Activated naive CD4-positive, alpha-beta T cell treated with anti-CD3 and anti-CD28 coated beads, Interleukin-2, amount 50 U/mL, for 72 hours (primary cell): ENCODE measurements around the gene OSMR. TPM values are rescaled to one million over a fixed set of nuclear protein-coding genes. Genes with fewer than 3 reads are reported as not detected.

Experiments
- ATAC-seq, 2 donors: fragments of 150-1000 bp; cut with Tn5 transposase; 2 replicates each; pipeline ENCODE4 v1.10.0; 2021; ENCODE audit warnings: mild to moderate bottlenecking in 2 of 2, moderate library complexity in 2 of 2
- DNase-seq, 2 donors: peaks; one replicate each; pipeline ENCODE4 v3.0.0; 2021 to 2022; ENCODE audit warnings: low spot score in 2 of 2
- H3K27ac Mint-ChIP-seq, 2 donors: one replicate each; pipeline ENCODE4 v1.8.0; 2022; ENCODE audit warnings: mild to moderate bottlenecking in 2 of 2, mixed read lengths in 2 of 2
- H3K36me3 Mint-ChIP-seq, 2 donors: one replicate each; pipeline ENCODE4 v1.8.0; 2022; ENCODE audit warnings: mixed read lengths in 2 of 2
- H3K9me3 Mint-ChIP-seq, 2 donors: one replicate each; pipeline ENCODE4 v1.8.0; 2022; ENCODE audit warnings: mixed read lengths in 2 of 2
- total RNA-seq, 2 donors: library from RNA; stranded (reverse); gene quantifications; one replicate each; pipeline ENCODE4 v1.2.3, GENCODE V29; 2022

The OSMR gene
- total RNA-seq: under 1 TPM in 1 of 2 donors, not detected in 1; 0.39 TPM

DNA sequence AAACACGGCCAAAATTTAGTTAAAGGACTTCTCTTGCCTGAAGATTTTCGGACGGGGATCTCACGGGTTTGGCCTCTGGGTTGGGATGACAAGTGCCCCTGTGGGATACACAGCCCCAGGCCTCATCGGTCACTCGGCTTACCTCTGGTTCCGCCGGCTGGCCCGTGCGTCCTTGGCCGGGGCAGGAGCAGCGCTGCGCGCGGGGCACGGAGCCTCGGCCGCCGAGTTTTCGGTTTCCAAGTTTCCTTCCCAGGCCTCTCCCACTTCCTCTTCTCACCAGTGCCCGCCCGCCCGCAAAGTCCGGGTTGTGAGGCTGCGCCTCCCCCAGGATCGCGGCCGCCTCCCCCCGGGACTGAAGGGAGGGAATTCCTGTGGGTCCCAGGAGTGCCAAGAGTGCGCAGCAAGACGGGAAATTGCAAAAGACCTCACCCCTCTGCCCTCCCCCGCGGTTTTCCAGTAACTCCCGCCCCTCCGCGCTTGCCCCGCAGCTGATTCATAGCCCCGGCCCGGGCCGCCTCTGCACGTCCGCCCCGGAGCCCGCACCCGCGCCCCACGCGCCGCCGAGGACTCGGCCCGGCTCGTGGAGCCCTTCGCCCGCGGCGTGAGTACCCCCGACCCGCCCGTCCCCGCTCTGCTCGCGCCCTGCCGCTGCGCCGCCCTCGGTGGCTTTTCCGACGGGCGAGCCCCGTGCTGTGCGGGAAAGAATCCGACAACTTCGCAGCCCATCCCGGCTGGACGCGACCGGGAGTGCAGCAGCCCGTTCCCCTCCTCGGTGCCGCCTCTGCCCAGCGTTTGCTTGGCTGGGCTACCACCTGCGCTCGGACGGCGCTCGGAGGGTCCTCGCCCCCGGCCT, at the start of gene OSMR:
OSMR (plus strand) TSS at position 487 of the 853 bp plus-strand sequence. CDS start 23,033 bp downstream, outside the sequence.
- no peak within 1 kb of the TSS for H3K27ac Mint-ChIP-seq
- H3K36me3 Mint-ChIP-seq: peaks cover 0 to 6% of the 10 kb centered on the region in 2 donors
- H3K9me3 Mint-ChIP-seq: no peaks in the 10 kb centered on the region
- ATAC-seq (peak; percentile 64 to 77), DNase-seq (peak in 1 of 2 donors; percentile 31)

DNA sequence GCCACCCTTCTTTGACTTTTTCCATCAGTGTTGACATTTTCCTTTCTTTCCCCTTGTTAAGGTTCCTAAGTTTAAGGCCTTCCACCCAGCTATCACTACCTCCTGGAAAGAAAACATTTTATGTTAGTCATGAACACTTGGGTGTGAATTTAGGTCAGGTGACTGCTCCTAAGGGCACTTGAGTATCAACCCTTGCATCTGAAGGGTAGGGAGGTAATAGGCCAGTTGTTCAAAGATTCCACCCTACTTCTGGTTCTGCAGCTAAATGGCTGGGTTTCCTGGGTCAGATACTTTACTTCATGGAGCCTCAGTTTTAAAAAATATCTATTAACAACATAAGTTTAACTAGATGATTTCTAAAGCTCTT, 49.1 kb upstream of the OSMR start:
- Mint-ChIP-seq H3K36me3 (no peaks in the 10 kb centered on the region), H3K27ac (no peak overlapping the region), H3K9me3 (no peaks in the 10 kb centered on the region)
- DNase-seq: no peak
- peak in 1 of 2 donors; percentile 26 for ATAC-seq

DNA sequence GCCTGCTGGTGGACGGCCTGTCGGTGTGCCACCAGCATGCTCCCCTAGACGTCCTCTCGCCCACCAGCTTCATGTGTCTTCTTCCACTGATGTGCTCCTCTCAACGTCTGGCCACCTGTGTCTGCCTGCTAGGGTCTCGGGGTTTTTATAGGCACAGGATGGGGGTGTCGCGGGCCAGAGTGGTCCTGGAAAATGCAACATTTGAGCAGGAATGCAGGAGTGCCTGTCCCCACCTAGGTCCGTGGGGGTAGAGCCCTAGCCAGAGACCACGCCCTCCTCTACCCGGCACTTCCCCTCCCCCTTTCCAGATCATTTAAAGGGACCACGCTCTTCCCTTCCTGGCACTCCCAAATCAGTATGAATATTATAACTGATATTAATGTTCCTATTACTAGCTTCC, 48.0 kb upstream of the OSMR start:
- Mint-ChIP-seq H3K27ac (no peak overlapping the region), H3K9me3 (no peaks in the 10 kb centered on the region), H3K36me3 (no peaks in the 10 kb centered on the region)
- ATAC-seq (no peak), DNase-seq (no peak)

DNA sequence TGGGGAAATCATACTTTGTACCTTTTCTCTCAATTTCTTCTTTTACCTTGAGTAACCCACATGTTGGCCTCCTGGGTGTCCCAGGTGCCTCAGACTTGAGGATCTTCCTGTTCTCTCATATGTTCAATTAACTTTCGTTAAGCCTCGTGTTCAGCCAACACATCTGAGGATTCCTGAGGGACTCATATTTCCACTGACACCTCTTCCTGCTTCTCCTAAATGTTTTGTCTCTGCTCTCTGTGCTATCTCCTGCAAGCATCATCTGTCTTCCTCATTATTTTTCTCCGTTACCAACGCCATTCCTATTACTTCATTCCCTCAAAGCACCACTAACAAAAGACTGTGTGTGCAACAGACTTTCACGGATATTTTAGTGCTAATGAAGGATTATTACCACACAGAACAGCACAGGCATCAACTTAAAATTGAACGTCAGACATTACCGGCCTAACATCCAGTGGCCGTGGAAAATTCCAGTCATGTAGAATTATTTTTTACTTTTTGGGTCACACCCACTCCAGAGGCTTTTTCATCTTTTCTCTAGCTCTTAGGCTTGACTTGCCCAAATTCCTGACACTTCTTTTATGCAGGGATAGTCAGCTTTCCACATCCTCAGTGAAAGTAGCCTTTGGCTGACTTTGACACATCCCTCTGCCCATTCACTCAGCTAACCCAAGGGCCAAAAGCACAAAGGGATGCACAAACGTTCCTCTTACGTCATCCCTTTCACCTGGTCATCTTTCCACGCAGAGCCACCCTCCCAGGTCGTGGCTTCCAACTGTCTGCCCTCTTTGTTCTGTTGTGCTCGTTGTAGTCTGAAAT, 46.0 kb upstream of the OSMR start:
- Mint-ChIP-seq H3K36me3 (no peaks in the 10 kb centered on the region), H3K27ac (no peak overlapping the region), H3K9me3 (no peaks in the 10 kb centered on the region)
- DNase-seq (no peak), ATAC-seq (no peak)

DNA sequence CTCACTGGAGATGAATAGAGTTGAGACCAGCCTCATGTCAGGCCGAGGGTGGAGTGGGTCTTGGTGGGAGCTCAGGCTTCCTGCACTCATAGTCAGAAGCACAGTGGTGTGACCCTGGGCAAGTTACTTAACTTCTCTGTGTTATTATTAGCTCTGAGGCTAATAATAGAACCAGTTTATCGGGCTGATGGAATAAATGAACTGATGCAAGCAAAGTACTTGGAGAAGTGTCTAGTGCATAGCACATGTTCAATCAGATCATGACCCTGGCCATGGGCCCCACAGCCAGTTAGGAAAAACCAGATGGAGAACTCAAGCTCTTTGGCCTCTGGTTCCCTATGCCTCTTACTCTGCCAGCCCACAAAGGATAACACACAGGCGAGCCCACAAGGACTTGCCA, 45.3 kb upstream of the OSMR start:
- Mint-ChIP-seq H3K27ac (no peak overlapping the region), H3K9me3 (no peaks in the 10 kb centered on the region), H3K36me3 (no peaks in the 10 kb centered on the region)
- DNase-seq (no peak), ATAC-seq (no peak)

DNA sequence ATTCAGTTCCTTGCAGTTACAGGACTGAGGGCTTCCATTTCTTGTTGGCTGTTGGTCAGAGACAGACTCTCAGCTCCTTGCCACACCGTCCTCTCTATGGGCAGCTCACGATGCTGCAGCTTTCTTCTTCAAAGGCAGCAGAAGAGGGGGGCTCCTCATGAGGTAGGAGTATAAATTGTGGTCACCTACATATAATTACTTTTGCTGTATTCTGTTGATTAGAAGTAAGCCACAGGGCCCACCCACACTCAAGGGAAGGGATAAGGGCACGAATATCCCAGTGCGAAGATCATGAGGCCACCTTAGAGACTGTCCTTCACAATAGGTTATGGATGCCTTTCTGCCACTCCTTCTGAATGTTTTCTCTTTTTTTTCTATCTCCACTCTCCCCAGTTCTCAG, 43.7 kb upstream of the OSMR start:
- ATAC-seq: no peak
- Mint-ChIP-seq H3K27ac (no peak overlapping the region), H3K36me3 (peaks cover 0 to 6% of the 10 kb centered on the region in 2 donors), H3K9me3 (no peaks in the 10 kb centered on the region)
- DNase-seq: no peak

DNA sequence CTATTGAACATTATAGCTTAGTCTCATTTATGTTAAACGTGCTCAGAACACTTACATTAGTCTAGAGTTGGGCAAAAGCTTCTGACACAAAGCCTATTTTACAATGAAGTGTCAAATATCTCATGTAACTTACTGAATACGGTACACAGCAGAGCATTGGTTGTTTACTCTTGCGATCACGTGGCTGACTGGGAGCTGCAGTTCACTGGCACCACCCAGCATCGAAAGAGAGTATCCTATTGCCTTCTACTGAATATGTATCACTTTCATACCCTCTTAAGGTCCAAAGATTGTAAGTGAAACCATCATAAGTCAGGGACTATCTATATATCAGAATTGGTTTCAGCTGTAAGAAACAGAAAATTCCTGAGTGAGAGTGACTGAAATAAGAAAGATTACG, 42.6 kb upstream of the OSMR start:
- DNase-seq: no peak
- Mint-ChIP-seq H3K36me3 (peaks cover 0 to 8% of the 10 kb centered on the region in 2 donors), H3K9me3 (no peaks in the 10 kb centered on the region), H3K27ac (no peak overlapping the region)
- no peak for ATAC-seq

DNA sequence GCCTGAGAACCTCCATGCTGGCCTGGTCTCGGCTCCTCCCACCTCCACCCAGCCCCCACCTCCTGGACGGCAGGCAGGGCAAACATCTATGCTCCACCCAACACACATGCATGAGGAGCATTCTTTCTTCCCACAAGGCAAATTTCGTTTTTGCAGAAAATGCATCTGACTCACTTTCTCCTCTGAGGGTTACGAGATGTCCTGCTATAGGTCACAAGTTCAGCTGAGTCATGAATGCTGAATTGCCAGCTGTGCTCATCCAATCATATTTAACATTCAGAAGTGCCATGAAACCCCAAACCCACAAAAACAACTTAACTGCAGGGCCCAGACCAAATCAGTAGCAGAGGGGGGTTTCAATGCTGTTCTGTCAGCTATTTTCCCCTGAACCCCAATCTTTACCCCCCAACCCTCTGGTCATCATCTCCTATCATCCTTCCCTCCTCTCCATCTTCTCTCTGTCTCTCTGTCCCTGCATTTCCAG, 39.0 kb upstream of the OSMR start:
- Mint-ChIP-seq H3K9me3 (no peaks in the 10 kb centered on the region), H3K36me3 (peaks cover 0 to 8% of the 10 kb centered on the region in 2 donors), H3K27ac (no peak overlapping the region)
- ATAC-seq (peak; percentile 36 to 78), DNase-seq (peak in 1 of 2 donors; percentile 32)

DNA sequence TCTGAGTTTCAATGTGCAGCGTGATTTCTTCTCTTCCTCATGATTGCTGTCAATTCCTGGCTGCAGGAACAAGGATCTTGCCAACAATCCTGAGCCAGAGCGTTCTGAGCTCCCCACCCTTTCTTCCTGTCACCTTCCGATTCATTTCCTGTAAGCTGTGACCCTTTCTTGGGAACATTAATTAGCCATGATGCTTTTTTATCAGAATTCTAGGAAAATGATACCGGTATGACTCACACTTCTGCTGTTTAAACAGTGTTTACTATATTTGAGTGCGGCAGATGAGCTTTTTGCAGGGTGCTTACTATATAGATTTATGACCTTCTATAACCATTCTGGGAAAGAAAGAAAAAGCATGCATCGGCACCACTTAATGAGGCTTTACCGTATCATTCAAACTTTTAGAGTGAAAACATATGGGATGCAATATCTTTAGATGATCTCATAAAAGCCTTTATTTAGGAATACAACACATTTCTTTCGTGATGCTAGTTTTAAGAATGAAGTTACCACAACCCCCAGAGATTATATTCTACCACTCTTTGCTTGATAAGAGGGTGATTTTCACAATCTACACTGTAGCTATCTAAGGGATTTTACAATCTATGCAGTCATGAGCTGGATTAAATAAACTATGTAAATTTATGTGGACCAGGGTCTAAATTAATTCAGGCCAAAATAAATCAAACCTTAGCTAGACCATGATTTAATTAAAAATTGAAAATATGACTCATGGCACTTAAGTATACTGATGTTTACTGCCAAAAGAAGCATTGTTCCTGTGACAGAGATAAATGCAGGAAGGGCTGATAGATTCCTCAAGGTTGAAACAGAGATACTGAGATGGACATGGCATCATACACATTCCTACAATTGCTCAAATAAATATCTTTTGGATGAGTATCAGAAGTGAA, 38.0 kb upstream of the OSMR start:
- no peak overlapping the region for H3K27ac Mint-ChIP-seq
- ATAC-seq: no peak
- no peaks in the 10 kb centered on the region for H3K9me3 Mint-ChIP-seq
- no peak for DNase-seq
- H3K36me3 Mint-ChIP-seq: peaks cover 0 to 8% of the 10 kb centered on the region in 2 donors

DNA sequence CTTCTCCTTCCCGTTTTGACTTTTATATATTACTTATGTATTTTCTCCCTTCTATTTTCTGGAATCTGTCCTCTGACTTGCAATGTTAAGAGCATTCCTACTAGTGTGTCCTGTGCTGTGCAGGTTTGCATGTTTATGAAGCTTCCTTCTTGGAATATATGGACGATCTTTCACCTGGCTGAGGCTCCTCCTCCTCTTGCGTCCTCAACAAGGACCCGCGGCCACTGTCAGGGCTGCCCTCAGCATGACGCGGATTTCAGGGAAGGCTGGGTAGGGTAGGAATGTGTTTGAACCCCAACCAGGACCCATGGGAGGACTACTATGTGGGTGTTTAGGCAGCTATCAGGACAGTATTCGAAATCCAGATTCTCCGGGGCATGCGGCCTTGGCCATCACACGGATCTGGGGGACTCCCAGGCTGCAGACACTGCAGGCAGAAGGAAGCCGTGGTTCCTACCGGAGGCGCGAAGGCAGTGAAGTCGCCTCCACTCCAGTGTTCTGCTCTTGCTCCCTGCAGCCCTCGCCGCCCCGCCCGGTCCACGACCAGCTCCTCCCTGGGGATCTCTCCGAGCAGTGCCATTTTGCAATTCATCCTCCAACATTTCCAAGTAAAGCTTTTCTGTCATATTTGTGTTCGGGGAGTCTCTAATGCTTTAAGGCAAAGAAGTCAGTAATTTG, 37.0 kb upstream of the OSMR start:
- DNase-seq: no peak
- H3K36me3 Mint-ChIP-seq: peaks cover 0 to 8% of the 10 kb centered on the region in 2 donors
- H3K9me3 Mint-ChIP-seq: no peaks in the 10 kb centered on the region
- peak overlapping the region in 1 of 2 donors; percentile 41 for H3K27ac Mint-ChIP-seq
- ATAC-seq: no peak

DNA sequence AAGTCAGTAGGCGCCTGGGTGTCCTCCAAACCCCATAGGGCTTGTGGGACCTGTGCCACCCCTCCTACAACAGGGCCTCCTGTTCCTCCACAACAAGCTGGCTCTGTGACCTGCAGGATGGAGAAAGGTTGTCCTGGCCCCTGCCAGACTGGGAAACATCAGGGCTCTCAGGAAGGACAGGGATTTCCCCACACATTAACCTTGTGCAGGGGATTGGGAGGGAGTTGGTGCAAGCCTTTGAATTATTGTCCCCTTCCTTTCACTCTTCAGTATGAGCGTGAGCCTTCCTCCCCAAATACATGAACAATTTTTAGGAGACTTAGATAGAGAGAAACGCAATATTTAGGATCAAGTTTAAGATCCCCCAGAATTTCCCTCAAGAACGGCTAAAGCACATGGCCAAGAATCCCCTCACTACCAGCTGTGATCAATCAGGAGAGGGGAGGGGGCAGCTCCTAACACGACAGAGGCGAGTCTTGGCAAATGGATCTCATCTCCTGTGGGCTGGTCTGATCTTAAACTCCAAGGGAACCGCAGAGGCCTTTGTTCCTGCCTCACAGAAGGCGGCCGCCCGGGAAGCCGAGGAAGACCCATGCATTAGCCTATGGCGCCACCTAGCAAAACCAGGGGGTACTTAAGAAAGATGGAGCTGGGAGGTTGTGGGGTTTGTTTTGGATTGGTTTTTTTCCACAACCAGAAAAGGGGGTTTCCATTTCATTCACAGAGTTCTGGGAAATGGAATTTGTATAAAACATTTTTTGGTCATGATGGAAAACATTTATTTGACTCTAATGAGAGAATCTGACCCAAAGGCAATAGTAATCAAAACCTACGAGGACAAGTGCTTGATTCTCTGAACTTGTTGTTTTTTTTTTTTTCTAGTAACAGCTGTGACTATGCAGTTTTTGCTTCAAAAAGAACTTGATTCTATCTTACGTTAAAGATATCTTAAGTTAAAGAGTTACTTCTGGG, 36.1 kb upstream of the OSMR start:
- H3K36me3 Mint-ChIP-seq: peaks cover 0 to 8% of the 10 kb centered on the region in 2 donors
- ATAC-seq: peak; percentile 63 to 67
- H3K27ac Mint-ChIP-seq: peak overlapping the region in 1 of 2 donors; percentile 41
- no peaks in the 10 kb centered on the region for H3K9me3 Mint-ChIP-seq
- DNase-seq: peak in 1 of 2 donors; percentile 68

DNA sequence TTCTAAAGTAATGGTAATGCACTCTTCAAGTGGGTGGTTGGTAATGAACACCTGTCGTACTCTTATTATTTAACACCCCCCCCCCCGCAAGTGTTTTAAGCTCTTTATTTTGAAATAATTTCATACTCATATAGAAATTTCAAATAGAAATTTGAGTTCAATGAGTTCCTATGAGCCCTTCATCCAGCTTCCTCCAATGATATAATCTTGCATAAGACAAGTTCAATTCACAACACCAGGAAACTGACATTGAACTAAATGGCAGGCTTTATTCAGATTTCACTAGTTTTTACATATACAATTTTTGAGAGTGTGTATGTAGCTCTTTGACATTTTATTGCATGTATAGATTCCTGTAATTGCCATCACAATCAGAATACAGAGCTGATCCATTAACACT, 30.9 kb upstream of the OSMR start:
- Mint-ChIP-seq H3K9me3 (peaks cover 0 to 4% of the 10 kb centered on the region in 2 donors), H3K27ac (no peak overlapping the region), H3K36me3 (no peaks in the 10 kb centered on the region)
- ATAC-seq (no peak), DNase-seq (no peak)

DNA sequence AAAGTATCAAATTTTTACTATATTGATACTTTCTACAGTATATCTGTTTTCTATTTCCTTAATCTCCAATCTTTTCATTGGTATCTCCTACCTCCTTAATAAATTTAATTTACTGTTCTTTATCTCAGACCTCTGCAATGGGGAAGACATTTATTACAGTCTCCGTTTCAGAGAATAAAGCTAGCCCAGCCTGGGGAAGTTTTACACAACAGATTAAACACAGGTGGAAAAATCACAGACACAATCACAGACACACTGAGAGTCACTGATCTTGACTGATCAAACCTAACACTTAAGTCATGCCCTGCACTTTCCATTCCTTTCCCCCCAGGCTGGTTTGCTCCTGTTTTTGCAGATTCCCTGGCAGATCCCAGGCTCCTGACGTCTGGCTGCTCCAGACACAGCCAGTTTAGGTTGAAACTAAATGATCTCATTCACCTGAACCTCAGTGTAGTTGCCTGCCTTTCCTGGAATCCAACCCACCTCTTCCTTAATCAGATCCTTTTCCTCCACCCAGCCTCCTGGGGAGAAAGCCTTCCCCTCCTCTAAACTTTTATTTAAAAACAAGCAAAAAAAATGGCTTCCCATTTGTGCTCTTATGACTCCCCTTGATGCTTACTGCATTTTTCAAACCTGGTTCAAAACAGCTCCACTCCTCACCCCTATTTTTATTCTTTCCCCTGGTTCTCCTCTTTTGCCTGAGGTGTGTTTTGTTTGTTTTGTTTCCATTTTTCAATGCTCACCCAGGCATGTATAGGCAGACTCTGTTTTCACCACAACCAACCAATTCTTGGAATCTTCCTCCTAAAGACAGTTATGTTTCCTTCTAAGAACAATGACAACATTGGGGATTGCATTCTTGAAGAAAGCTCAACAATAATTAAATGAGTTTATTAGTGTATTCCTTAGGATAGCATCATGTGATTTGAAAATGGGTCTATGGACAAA, 29.5 kb upstream of the OSMR start:
- H3K36me3 Mint-ChIP-seq: no peaks in the 10 kb centered on the region
- H3K27ac Mint-ChIP-seq: no peak overlapping the region
- ATAC-seq (no peak), DNase-seq (no peak)
- H3K9me3 Mint-ChIP-seq: peaks cover 0 to 5% of the 10 kb centered on the region in 2 donors

DNA sequence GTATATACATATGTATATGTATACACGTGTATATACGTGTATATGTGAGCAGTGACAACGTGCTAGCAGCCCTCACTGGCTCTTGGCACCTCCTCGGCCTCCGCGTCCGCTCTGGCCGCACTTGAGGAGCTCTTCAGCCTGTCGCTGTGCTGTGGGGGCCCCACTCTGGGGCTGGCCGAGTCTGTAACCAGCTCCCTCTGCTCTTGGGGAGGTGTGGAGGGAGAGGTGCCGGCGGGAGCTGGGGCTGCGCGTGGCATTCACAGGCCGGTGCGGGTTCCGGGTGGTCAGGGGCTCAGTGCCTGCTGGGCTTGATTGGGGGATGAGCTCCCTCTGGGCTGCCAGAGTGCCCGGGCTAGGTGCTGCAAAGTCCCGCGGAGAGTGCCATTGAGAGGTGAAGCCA, 24.1 kb upstream of the OSMR start:
- peaks cover 4 to 12% of the 10 kb centered on the region in 2 donors for H3K9me3 Mint-ChIP-seq
- no peak for DNase-seq
- H3K27ac Mint-ChIP-seq: no peak overlapping the region
- ATAC-seq: no peak
- no peaks in the 10 kb centered on the region for H3K36me3 Mint-ChIP-seq
